Astrocyte (in vitro differentiated cells and primary cell): Measurements from ENCODE around the gene DNMT1. TPM values are rescaled to one million over a fixed set of nuclear protein-coding genes. Genes with fewer than 3 reads are reported as not detected.

Experiments used
- DNase-seq: peaks from one replicate; pipeline ENCODE4 v3.0.0-alpha.2; 2010; ENCODE audit warnings: low read depth
- FAIRE-seq: peaks from 2 replicates; lab custom pipeline; 2011; peaks lifted over from hg19 to GRCh38; lab: Jason Lieb, UNC
- H2AFZ ChIP-seq: 2 replicates; pipeline ENCODE4 v1.6.0; 2012; ENCODE audit warnings: low read depth, low read length, inconsistent platforms
- H3K27ac ChIP-seq: 2 replicates; pipeline ENCODE4 v1.5.1; 2011; ENCODE audit warnings: low read depth, low read length, inconsistent platforms
- H3K27me3 ChIP-seq: 2 replicates; pipeline ENCODE4 v1.6.0; 2011; ENCODE audit warnings: low read length, inconsistent platforms; ENCODE audit not compliant: insufficient read depth
- H3K36me3 ChIP-seq: 2 replicates; pipeline ENCODE4 v1.5.1; 2011; ENCODE audit warnings: low read length, inconsistent platforms; ENCODE audit not compliant: insufficient read depth
- H3K4me1 ChIP-seq: 2 replicates; pipeline ENCODE4 v1.5.1; 2011; ENCODE audit warnings: low read length, inconsistent platforms; ENCODE audit not compliant: insufficient read depth
- H3K4me2 ChIP-seq: 2 replicates; pipeline ENCODE4 v1.6.0; 2012; ENCODE audit warnings: low read length, inconsistent platforms
- H3K4me3 ChIP-seq: 2 replicates; pipeline ENCODE4 v1.5.1; 2011; ENCODE audit warnings: low read depth, mild to moderate bottlenecking, low read length, inconsistent platforms; ENCODE audit not compliant: insufficient read depth
- H3K79me2 ChIP-seq: 2 replicates; pipeline ENCODE4 v1.6.0; 2012; ENCODE audit warnings: mild to moderate bottlenecking, low read length, inconsistent platforms; ENCODE audit not compliant: insufficient read depth
- H3K9ac ChIP-seq: 2 replicates; pipeline ENCODE4 v1.6.0; 2012; ENCODE audit warnings: mild to moderate bottlenecking, low read length, inconsistent platforms
- H3K9me3 ChIP-seq: 2 replicates; pipeline ENCODE4 v1.5.1; 2012; ENCODE audit warnings: low read depth, mild to moderate bottlenecking, low read length, inconsistent platforms; ENCODE audit not compliant: insufficient read depth
- H4K20me1 ChIP-seq: 2 replicates; pipeline ENCODE4 v1.6.0; 2012; ENCODE audit warnings: low read length, inconsistent platforms; ENCODE audit not compliant: insufficient read depth
- H3K27ac Mint-ChIP-seq: one replicate; pipeline ENCODE4 v1.8.0; 2021; ENCODE audit warnings: mild to moderate bottlenecking, mixed read lengths; ENCODE audit not compliant: unreplicated experiment
- H3K27me3 Mint-ChIP-seq: one replicate; pipeline ENCODE4 v1.8.0; 2021; ENCODE audit warnings: low read depth, mixed read lengths; ENCODE audit not compliant: unreplicated experiment
- H3K36me3 Mint-ChIP-seq: one replicate; pipeline ENCODE4 v1.8.0; 2021; ENCODE audit warnings: low read depth, mixed read lengths; ENCODE audit not compliant: unreplicated experiment
- H3K4me1 Mint-ChIP-seq: one replicate; pipeline ENCODE4 v1.8.0; 2021; ENCODE audit warnings: low read depth, mixed read lengths; ENCODE audit not compliant: unreplicated experiment
- H3K4me3 Mint-ChIP-seq: one replicate; pipeline ENCODE4 v1.8.0; 2021; ENCODE audit warnings: mild to moderate bottlenecking, moderate library complexity, mixed read lengths; ENCODE audit not compliant: unreplicated experiment
- H3K9me3 Mint-ChIP-seq: one replicate; pipeline ENCODE4 v1.8.0; 2021; ENCODE audit warnings: mild to moderate bottlenecking, mixed read lengths; ENCODE audit not compliant: unreplicated experiment
- CTCF ChIP-seq: IDR thresholded peaks from 2 replicates; pipeline ENCODE4 v1.5.1; 2011; ENCODE audit warnings: low read depth, mild to moderate bottlenecking, inconsistent platforms, low read length, moderate library complexity; ENCODE audit not compliant: insufficient read depth
- EZH2 ChIP-seq: IDR thresholded peaks from 2 replicates; pipeline ENCODE4 v1.6.1; 2012; ENCODE audit warnings: mild to moderate bottlenecking, low read length, inconsistent platforms; ENCODE audit not compliant: insufficient read depth
- total RNA-seq: library from RNA; stranded (reverse); gene quantifications from 2 replicates; pipeline ENCODE4 v1.2.1, GENCODE V29; 2021

Gene DNMT1
- total RNA-seq, 1 donor from 2014 or later = 50.6 TPM

- Histone ChIP-seq H3K27ac (no peak overlapping the region), H3K9ac (no peak overlapping the region), H3K36me3 (no peaks in the 10 kb centered on the region), H3K4me1 (peaks cover 3% of the 10 kb centered on the region), H3K4me2 (peak overlapping the region; percentile 83), H3K9me3 (peaks cover 5% of the 10 kb centered on the region), H3K4me3 (peak overlapping the region; percentile 46), H2AFZ (peak overlapping the region; percentile 99), H4K20me1 (no peaks in the 10 kb centered on the region), H3K79me2 (no peaks in the 10 kb centered on the region), H3K27me3 (no peaks in the 10 kb centered on the region)
- TF ChIP-seq CTCF (no peak), EZH2 (no peak)
- Mint-ChIP-seq H3K27me3 (peaks cover 13% of the 10 kb centered on the region), H3K9me3 (no peaks in the 10 kb centered on the region), H3K4me3 (peak overlapping the region; percentile 47), H3K27ac (peak overlapping the region; percentile 48), H3K36me3 (peaks cover 16% of the 10 kb centered on the region), H3K4me1 (peaks cover 1% of the 10 kb centered on the region)
- peak; percentile 53 for DNase-seq
- no peak for FAIRE-seq
Measured at GRCh38 chr19:10095948-10096614, 98.7 kb downstream of the DNMT1 start.

GRCh38 chr19:10095622-10095947 lies 99.2 kb downstream of the DNMT1 start:
- Mint-ChIP-seq H3K27ac (peak overlapping the region; percentile 48), H3K27me3 (peaks cover 13% of the 10 kb centered on the region), H3K9me3 (no peaks in the 10 kb centered on the region), H3K4me1 (peaks cover 1% of the 10 kb centered on the region), H3K36me3 (peaks cover 21% of the 10 kb centered on the region), H3K4me3 (peak overlapping the region; percentile 47)
- peaks cover 5% of the 10 kb centered on the region for H3K9me3 ChIP-seq
- peaks cover 3% of the 10 kb centered on the region for H3K4me1 ChIP-seq
- no peaks in the 10 kb centered on the region for H4K20me1 ChIP-seq
- H3K9ac ChIP-seq = no peak overlapping the region
- peak overlapping the region; percentile 59 for H2AFZ ChIP-seq
- H3K27ac ChIP-seq = no peak overlapping the region
- TF ChIP-seq CTCF (no peak), EZH2 (no peak)
- H3K4me2 ChIP-seq = peak overlapping the region; percentile 83
- no peaks in the 10 kb centered on the region for H3K27me3 ChIP-seq
- H3K4me3 ChIP-seq = peak overlapping the region; percentile 15
- no peaks in the 10 kb centered on the region for H3K79me2 ChIP-seq
- FAIRE-seq = no peak
- H3K36me3 ChIP-seq = no peaks in the 10 kb centered on the region
- no peak for DNase-seq

GRCh38 chr19:10093295-10094186 lies 101.2 kb downstream of the DNMT1 start:
- H3K4me1 Mint-ChIP-seq = peaks cover 1% of the 10 kb centered on the region
- H3K36me3 Mint-ChIP-seq = peaks cover 31% of the 10 kb centered on the region
- Histone ChIP-seq H3K9me3 (peaks cover 5% of the 10 kb centered on the region), H3K4me3 (no peak overlapping the region), H3K9ac (no peak overlapping the region), H3K36me3 (no peaks in the 10 kb centered on the region), H3K27ac (no peak overlapping the region), H3K4me2 (no peak overlapping the region), H2AFZ (no peak overlapping the region), H3K4me1 (peaks cover 3% of the 10 kb centered on the region), H3K27me3 (no peaks in the 10 kb centered on the region), H3K79me2 (no peaks in the 10 kb centered on the region), H4K20me1 (no peaks in the 10 kb centered on the region)
- no peaks in the 10 kb centered on the region for H3K9me3 Mint-ChIP-seq
- TF ChIP-seq CTCF (no peak), EZH2 (no peak)
- no peak overlapping the region for H3K27ac Mint-ChIP-seq
- no peak overlapping the region for H3K4me3 Mint-ChIP-seq
- no peak for DNase-seq
- H3K27me3 Mint-ChIP-seq = no peaks in the 10 kb centered on the region
- FAIRE-seq = no peak
